Tongue (tissue), 2 donors: ENCODE measurements around the gene ADGRF3. TPM values are rescaled to one million over a fixed set of nuclear protein-coding genes. Genes with fewer than 3 reads are reported as not detected.

Experiments
- DNase-seq: peaks from one replicate; pipeline ENCODE4 v3.0.0-alpha.2; 2015
- total RNA-seq: library from RNA; depleted of rRNA; stranded (reverse); fragments of >200 nt; gene quantifications from one replicate; pipeline ENCODE4 v1.2.3, GENCODE V29; 2014

Gene ADGRF3
- total RNA-seq, 1 donor from 2014 or later: not detected

DNA sequence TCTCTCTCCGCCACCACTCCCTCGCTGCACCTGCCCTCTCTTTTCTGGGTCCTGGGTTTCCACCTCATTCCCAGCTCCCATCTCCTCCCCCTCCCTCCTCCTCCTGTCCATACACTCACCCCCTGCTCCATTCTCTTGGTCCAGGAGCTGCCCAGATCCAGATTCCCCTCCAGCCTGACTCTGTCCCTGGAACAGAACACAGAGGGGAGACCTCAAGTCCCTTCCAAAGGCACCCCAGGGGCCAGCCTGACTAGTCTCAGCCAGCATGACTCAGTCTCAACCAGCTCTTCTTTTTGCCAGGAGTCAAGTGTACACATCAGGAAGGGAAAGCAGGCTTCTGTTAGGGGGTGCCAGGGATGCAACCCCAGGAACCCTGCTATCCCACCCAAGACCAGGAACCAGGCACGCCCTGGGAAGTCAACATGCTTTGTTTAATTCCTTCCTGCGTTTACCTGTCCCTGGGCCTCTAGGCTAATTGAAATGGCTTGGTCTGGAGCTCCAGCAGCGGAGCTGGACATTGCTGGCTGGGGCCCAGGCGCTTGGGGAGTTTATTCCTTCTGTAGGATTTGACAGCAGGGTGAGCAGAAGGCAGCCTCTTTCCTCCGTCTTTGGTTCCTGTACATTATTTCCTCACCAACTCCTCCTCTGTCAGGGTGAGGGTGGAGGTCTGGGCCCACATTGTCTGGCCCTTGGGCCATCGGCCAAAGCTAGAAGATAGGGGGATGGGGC is 29.0 kb downstream of the ADGRF3 start:
- DNase-seq: no peak

- DNase-seq: no peak
These were observed 29.7 kb downstream of the ADGRF3 start for GRCh38 chr2:26316845-26317244.

DNA sequence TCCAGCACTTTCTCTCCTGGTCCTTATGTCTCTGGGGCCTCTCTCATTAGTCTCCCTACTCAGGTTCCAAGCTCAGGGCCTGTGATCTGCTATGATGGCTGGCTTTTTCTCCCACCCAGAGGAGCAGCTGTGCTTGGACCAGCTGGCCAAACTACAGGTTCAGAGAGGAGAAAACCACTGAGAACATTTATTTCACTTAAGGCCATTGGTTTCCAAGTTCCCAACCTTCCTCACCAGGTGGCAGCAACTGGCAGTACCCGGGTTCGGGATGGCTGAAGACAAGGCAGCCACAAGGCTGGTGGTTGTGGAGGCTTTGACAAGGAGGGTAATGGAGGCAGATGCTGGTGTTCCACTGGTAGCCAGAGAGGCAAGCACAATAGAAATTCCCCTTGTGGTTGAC is 30.5 kb downstream of the ADGRF3 start:
- peak; percentile 49 for DNase-seq

- no peak for DNase-seq
These were observed 32.3 kb downstream of the ADGRF3 start for GRCh38 chr2:26314243-26314642.

DNA sequence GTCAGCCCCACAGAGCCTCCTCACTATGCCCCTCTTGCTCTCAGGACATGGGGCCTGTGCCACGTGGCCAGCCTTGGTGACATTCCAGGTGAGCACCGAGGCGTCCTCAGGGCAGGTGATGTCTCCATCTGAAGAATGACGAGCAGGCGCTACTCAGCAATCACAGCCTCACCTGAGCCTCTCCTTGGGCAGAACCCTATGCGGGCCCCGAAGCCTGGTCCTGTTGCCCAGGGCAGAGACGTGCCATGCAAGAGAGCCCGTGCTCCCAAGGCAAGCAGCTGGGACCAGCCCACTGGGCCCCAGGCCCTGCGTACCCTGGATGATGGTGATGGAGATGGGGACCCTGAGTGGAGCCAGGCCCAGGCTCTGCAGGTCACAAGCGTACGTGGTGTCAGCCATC is 33.1 kb downstream of the ADGRF3 start:
- no peak for DNase-seq

- peak; percentile 27 for DNase-seq
These were observed 34.1 kb downstream of the ADGRF3 start for GRCh38 chr2:26312471-26312870.

GRCh38 chr2:26309921-26310320 is 36.7 kb downstream of the ADGRF3 start:
- DNase-seq: no peak

DNA sequence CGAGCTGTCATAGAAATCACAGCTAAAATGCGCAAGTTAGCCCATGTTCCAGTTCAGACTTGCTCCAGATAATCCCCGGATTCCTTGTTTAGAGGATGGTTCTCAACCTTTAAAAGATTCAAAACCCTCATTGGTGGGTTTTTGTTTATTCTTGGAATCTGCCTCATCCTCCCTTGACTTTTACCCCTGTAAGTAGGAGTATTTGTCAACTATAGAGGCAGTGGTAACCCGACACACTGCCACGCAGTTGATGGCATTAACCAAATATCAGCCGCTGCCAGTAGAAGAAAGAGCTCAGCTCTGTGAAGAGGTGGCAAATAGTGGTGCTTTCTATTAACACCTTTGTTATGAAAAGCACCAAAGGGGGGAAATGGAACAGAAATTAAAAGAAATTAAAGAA is 41.0 kb downstream of the ADGRF3 start:
- DNase-seq: peak; percentile 35

DNA sequence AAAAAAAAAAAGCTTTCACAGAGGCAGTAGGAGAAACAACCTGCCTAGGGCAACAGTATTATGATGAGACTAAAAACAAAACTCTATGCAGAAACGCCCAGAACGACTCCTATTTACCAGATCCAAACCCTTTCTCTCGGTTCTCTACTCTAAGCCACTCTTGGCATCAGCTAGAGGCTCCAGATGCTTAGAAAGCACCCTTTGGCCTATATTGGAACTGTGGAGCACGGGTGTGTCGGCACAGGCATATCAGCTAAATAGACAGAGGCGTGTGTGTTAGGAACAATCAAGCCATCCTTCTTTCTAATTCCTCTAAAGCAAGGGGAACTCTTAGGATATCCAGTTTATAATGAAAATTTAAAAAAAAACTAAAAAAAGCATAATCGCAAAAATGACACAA is 41.5 kb downstream of the ADGRF3 start:
- DNase-seq: peak; percentile 77

DNA sequence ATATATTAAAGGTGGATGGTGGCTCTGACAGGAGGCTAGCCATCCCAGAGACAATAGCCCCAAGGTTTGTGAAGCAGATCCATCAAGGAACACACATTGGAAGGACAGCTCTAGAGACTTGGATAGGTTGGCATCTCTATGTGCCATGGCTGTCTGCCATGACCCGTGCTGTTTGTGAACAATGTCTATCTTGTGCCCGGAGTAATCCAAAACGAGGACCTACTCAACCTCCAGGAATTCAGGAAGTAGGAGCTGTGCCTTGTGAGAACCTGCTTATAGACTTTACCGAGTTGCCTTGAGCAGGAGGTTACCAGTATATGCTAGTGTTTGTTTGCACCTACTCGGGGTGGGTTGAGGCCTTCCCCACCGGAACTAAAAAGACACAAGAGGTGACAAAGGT is 43.7 kb downstream of the ADGRF3 start:
- DNase-seq: no peak

- DNase-seq: peak; percentile 51
These were observed 46.2 kb downstream of the ADGRF3 start for GRCh38 chr2:26300234-26300925.

GRCh38 chr2:26299471-26300101 is 47.0 kb downstream of the ADGRF3 start:
- DNase-seq: peak; percentile 79

DNA sequence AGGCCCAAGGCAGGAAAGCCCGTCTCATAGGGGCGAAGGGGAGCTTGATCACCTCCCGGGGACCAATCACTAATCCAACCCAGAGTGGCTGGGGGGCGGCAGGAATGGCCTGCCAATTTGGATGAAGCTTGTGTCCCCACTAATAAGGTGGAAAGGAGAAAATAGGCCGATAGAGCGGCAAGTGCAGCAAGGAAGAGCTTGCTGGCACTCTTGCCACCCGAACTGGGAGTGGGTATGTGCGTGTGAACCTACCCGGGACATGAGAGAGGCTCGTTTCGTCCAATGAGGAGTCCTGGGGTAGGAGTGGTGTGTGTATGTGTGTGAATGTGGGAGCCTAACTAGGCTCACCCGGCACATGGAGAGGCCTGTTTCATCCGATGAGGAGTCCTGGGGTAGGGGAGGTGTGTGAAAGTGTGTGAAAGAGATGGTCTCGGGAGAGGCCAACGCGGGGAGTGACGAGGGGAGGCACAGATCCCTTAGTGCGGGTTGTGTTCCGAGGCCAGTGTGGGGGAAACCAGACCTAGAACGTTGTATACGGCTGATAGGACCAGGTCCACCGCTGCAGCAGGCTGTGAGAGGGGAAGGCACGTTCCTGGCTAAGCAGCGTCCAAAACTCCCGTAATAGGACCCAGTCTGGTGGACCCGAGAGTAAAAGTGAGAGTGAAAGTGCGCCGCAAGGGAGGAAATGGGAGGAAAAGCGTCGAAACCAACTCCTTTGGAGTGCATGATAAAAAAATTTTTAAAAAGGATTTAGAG is 47.8 kb downstream of the ADGRF3 start:
- peak; percentile 67 for DNase-seq

DNA sequence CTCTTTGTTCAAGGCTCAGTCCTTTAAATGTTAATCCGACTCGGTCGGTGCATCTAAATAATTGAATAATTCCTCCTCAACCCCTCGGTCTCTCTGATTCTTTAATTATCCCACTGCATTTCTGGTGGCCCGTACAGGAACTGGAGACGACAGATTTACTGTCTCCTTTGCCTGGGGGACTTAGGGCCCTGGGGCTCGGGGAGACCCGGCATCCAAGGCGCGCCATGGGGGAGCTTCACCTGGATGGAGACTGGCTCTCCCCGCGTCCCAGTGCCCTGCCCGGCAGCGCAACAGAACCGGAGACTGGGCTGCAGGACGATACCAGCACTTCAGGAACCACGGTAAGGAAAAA is 48.3 kb downstream of the ADGRF3 start:
- no peak for DNase-seq

GRCh38 chr2:26297061-26297460 is 49.5 kb downstream of the ADGRF3 start:
- no peak for DNase-seq

DNA sequence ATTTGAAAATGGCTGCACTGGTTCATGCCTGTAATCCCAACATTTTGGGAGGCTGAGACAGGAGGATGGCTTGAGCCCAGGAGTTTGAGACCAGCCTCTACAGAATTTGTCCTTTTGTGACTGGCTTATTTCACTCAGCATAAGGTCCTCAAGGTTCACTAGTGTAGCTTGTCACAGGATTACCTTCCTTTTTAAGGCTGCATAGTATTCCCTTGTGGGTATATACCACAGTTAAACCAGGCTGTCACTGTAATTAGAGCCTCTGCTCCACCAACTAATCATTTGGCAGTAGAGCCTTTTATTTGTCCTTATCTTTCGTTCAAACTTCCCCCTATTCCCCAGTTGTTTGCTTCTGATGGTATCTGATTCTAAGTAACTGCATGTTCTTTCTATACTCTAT is 51.1 kb downstream of the ADGRF3 start:
- no peak for DNase-seq

DNA sequence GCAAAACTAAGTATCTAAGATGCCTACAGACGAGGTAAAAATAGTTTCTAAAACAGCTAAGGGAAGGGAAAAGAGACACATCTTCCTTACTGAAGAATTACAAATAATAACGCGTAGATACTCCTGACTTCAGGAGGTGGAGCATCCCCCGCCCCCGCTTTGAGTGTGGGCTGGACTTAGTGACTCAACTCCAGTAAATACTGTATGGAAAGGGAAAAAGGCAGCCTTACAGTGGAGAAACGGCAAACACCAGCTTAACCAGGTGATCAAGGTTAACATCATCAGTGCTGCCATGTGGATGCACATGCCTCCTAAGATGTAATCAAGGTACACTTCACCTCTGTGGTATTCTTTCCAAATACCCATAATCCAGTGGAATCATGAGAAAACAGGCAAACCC is 53.9 kb downstream of the ADGRF3 start:
- no peak for DNase-seq

- no peak for DNase-seq
These were observed 56.6 kb downstream of the ADGRF3 start for GRCh38 chr2:26290001-26290400.

- no peak for DNase-seq
These were observed 60.7 kb downstream of the ADGRF3 start for GRCh38 chr2:26285931-26286330.

- DNase-seq: no peak
These were observed 62.5 kb downstream of the ADGRF3 start for GRCh38 chr2:26284132-26284531.

- no peak for DNase-seq
These were observed 63.0 kb downstream of the ADGRF3 start for GRCh38 chr2:26283606-26284005.

GRCh38 chr2:26281226-26281625 is 65.4 kb downstream of the ADGRF3 start:
- DNase-seq: no peak

GRCh38 chr2:26279886-26280285 is 66.7 kb downstream of the ADGRF3 start:
- peak; percentile 49 for DNase-seq
